GM10847 (cell line): Measurements from ENCODE around the gene STPG2.

ENCODE experiments used
- POLR2A ChIP-seq: IDR thresholded peaks from 2 replicates; pipeline ENCODE4 v1.6.1; 2011; ENCODE audit not compliant: insufficient read length; ENCODE audit errors: extremely low read depth

STPG2 gene

GRCh38 chr4:97662133-97662532 is 481.1 kb downstream of the STPG2 start:
- TF ChIP-seq POLR2A = no peak

DNA sequence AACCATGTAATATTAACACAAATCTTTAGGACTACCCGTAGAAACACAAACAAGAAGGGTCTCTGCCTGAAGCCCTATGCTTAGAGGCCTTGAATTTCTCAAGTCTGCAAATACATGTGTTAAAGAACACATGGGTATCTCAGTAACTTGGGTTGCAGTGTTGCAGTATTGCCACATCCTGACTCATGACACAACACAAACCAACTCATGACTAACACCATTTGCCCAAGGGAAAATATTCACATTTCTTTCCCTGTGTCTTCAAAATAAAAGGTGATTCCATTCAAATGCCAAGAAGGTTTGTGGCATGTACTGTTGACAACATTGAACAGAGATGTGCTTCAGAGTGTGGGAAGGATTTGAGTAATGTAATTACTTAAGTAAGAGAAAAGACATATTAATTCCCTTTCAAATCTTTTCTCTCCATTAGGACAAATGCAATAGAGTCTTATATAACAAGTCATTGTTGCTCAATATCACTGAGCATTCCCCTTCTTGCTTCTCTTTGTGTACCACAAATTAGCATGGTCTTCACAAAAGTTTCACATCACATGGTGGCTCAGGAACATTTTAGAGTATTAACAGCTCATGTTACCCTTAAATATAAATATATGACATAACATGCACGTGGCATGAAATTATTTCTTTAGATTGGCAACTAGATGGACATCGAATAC is 487.1 kb downstream of the STPG2 start:
- no peak for TF ChIP-seq POLR2A

DNA sequence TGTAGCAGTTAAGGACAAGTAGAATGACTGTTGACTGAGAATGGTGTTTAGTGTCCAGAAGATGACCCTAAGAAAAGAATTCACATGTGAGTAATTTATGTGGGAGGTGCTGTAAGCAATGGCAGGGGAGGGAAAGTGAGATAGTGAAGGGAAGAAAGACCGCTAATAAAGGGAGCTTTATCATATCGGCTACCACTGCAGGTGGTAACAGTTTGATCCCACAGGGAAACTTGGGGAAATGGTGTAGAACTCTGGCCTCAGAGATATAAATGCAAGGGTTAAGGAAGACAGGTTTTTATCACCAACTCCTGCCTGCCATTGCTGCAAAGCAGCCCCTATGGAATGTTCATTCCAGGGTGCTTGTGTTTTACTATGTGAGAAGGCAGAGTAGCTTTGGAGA is 489.6 kb downstream of the STPG2 start:
- TF ChIP-seq POLR2A = no peak

DNA sequence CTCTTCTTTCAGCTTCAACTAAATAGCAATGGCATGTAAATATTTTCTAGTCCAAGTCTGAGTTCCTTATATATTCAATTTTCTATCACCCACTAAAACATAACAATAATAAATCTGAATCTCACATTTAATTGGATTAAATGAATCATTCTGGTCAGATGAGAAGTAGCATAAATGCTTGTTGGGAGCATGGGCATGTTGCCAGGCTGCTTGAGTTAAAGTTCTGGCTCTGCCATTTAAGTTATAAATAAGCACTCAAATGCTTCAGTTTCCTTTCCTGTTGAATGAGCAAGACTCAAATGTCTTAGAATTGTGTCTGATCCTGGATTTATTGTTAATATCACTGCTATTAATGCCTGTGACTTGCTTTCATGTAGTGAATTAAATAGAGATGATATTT is 496.3 kb downstream of the STPG2 start:
- TF ChIP-seq POLR2A = no peak

GRCh38 chr4:97645071-97645821 is 498.0 kb downstream of the STPG2 start:
- TF ChIP-seq POLR2A = no peak

DNA sequence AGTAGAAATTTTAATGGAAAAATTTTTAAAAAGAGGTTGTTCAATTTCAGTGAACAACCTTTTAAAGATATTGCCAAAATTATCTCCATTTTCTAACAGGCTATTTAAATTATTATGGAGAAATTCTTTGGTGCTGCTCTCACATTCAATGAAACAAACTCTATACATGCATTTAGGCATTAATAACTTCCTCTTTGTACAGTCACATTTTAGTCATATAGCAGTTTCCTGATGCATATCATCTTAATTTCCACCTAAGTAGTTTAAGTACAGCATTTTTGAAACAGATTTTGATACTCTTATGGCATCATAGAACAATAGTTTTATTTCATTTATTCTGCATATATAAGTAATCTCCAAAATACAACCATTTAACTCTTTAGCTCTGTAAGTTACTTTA is 500.1 kb downstream of the STPG2 start:
- TF ChIP-seq POLR2A = no peak

- TF ChIP-seq POLR2A = no peak
Observed at GRCh38 chr4:97639961-97640360, 503.3 kb downstream of the STPG2 start.

GRCh38 chr4:97627750-97628149 is 515.5 kb downstream of the STPG2 start:
- TF ChIP-seq POLR2A = no peak

DNA sequence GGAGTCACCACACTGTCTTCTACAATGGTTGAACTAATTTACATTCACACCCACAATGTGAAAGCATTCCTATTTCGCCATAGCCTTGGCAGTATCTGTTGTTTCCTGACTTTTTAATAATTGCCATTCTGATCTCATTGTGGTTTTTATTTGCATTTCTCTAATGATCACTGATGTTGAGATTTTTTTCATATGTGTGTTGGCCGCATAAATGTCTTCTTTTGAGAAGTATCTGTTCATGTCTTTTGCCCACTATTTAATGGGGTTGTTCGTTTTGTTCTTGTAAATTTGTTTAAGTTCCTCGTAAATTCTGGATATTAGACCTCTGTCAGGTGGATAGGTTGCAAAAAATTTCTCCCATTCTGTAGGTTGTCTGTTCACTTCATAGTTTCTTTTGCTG is 519.1 kb downstream of the STPG2 start:
- TF ChIP-seq POLR2A = no peak

- no peak for TF ChIP-seq POLR2A
Observed at GRCh38 chr4:97605932-97606331, 537.3 kb downstream of the STPG2 start.

- TF ChIP-seq POLR2A = no peak
Observed at GRCh38 chr4:97593248-97593647, 550.0 kb downstream of the STPG2 start.

DNA sequence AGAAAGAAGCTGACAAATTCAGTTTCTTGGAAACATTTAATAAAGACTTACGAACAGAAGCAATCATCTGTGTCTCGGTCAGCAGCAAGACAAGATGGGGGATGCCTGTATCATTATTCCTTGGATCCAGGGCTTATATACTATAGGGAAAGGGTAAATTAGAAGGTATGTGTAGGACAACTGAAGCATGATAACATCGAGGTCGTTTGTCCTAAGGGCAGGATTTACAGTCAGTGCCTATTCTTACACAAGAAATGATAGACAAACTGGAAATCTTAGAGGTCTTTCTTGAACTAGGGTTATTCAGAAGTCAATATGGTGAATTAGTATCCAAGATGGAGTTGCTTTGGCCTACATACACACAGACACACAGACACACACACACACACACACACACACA is 553.0 kb downstream of the STPG2 start:
- no peak for TF ChIP-seq POLR2A

DNA sequence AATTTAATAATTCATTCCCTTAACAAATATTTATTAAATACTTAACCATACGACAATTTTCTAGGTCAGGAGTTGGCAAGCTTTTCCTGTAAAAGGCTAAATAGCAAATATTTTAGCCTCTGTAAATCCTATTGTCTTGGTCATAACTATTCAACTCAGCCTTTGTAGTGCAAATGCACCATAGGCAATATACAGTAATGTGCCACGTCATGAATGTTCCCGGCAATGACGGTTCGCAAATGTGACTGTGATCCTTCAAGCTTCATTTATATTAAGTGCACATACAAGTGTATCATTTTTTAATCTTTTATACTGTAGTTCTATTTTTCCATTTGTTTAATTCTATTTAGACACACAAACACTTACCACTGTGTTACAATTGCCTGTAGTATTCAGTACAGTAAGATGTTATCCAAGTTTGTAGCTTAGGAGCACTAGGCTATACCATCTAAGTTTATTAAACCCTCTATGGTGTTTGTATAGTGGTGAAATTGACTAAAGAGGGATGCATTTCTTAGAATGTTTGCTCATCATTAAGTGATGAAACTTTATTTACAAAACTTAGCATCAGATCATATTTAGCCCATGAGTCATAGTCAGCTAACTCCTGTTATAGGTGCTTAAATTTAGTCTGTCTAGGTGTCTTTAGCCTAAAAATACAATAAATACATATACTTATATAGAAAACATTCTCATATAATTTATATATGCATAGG is 553.6 kb downstream of the STPG2 start:
- no peak for TF ChIP-seq POLR2A

- TF ChIP-seq POLR2A = no peak
Observed at GRCh38 chr4:97587912-97588311, 555.4 kb downstream of the STPG2 start.

GRCh38 chr4:97585274-97585673 is 558.0 kb downstream of the STPG2 start:
- TF ChIP-seq POLR2A = no peak

DNA sequence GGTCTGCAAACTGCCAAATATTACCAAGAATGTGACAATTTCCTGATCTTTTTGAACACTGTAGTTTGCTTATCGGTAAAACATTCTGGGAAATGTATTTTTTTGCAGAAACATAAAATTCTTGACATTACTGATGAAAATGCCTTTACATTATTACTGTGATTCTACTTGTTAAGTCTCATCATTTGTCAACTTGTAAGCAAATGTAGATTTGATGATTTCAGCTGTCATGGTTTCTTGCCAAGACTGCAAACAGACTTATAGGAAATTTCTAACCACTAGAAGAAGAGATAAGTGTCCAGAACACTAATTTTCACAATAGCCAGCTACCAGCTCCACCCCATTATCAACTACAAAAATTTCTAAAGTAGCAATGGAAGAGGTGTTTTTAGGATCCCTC is 560.4 kb downstream of the STPG2 start:
- TF ChIP-seq POLR2A = no peak

DNA sequence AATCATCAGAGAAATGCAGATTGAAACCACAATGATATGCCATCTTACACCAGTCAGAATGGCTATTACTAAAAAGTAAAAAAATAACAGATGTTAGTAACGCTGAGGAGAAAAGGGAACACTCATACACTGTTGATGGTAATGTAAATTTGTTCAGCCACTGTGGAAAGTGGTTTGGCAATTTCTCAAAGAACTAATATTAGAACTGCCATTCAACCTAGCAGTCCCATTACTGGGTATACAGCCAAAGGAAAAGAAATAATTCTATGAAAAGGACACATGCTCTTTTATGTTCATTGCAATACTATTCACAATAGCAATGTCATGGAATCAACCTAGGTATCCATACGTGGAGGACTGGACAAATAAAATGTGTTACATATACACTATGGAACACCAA is 566.3 kb downstream of the STPG2 start:
- no peak for TF ChIP-seq POLR2A

GRCh38 chr4:97560009-97560408 is 583.3 kb downstream of the STPG2 start:
- TF ChIP-seq POLR2A = no peak
